ENCODE results near the gene KCNIP1.

KCNIP1 gene

GRCh38 chr5:170571281-170571731 lies 67.5 kb downstream of the KCNIP1 start:
- DNase-seq: no peak

DNA sequence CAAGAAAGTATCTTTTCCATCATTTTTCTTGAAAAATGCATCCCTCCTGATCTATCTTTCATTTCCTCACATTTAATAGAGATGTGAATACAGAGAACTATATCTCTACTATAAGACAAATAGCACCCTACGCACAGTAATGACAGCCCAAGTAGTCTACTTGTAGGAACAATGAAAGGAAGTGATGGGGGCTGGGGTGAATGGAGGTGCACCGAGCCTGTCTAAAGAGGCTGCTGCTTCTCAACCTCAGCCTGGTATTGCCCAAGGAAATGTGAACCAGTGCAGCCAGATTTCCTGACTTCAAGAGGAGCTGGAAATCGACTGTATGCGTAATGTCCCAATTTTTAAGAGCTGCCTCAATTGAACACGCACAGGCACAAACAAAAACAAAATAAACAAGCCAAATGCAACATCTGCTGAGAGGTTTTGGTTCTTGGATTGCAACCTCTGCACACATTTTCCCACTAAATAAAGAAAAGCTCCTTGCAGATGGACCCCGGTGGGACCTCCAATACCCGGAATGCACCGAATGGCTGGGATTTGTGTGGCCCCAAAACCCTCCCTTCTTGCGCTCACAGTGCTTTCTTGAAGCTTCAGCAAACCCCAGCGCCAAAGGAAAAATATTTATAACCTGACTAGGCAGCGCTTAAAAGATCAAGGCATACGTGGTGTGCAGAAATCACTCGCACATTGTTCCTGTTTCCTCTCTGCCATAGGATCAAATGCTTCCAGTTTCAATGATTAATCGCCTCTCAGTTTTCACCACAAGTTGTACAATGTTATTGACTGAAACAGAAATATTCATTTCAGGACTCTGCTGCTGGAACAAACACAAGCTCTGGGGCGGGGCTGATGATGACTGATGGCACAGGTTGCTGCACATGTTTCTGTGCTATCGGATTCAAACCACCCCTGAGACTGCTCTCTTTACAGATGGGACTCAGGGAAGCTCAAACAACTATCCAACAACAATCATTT lies 68.3 kb downstream of the KCNIP1 start:
- no peak for DNase-seq

DNA sequence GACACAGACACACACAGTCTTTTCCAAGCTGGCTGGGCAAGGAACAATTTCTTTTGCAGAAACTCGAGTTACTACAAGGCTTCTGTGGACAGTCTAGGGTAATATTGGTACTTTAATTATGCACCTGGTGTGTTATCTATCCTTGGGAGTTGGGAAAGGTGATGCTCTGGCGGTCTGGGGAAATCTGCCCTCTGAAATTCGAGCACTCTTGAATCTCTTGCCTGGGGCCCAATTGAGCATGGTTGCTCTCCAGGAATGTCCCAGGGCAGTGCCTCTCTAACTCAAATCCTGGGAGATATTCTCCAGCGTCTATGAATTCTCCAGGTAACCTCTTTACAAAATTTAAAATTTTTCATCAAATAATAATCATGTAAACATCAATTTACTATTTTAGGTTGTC lies 69.3 kb downstream of the KCNIP1 start:
- DNase-seq: no peak

- DNase-seq: no peak
Observed at GRCh38 chr5:170573660-170574059, 69.8 kb downstream of the KCNIP1 start.

DNA sequence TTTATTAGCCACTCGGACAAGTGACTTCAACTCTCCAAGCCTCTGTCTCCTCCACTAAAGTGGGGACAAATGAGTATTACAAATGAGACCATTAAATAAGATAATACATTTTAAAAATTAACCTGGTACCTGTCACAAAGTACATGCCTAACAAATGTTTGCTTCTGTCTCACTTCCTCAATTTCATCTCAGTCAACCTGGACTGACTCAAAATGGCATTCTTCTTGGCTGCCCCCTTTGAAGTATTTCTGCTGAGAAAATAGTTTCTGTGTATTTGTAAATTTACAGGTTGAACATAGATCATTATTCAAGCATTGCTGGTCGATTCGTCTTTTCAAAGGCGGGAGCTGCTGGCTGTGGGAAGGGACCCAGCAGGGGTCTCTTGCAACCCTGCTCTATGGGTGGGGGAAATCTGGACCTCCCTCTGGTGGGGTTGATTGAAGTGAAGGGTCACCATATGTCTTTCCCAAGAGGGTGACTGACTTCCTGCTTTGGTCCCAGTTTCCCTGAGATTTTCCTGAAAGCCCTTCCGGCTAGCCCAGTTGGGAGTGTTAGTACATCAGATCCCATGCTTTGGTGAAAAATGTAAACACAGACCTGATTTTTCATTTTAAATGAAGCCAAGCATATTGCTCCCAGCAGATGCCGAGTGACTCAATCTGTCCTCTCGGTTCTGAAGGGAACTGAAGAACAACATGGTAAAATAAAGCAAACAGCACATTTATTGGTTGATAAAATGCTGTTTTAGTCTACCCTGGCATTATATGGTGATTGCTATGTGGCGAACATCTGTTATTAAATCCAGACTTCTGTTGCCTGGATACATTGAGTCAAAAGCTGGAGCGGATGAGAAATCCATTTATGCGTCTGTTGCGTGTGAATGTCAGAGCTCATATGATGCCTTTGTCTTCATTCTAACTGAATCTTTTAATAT lies 73.0 kb downstream of the KCNIP1 start:
- no peak for DNase-seq

DNA sequence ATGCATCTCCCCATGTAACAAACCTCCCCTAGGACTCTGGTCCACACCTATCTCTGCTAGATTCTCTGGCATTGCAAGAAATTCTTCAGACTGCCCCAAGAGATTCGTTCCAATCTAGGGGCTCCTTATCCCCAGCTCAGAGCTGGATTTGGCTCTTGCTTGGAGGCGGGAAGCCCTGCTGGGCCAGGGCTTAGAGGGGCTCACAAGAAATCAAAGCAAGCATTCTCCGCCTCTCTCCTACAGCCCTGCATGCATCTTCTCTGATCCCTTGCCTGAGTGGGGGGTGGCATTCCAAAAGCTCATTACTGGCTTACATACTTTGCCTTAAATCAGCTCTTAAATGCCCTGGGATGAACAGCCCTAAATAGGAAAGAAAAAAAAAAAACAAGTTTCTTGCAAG lies 75.8 kb downstream of the KCNIP1 start:
- DNase-seq: no peak

DNA sequence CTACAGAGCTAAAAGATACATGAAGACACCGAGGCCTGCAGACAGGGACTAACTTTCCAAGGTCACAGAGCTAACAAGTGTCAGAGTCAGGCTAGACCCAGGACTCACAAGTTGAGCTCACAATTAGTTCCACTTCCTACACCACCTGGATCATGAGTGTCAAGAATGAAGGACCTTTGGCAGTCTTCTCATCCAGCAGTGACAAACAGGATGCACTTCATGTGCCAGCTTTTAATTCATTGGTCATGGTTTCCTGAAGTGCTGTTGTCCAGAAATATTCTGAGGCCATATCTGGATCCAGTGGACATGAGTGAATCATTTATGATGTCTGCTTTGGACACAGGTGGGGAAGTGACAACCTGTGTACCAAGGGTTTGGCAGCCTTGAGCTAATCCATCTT lies 77.4 kb downstream of the KCNIP1 start:
- DNase-seq: no peak

- no peak for DNase-seq
Observed at GRCh38 chr5:170582644-170583330, 79.0 kb downstream of the KCNIP1 start.

- no peak for DNase-seq
Observed at GRCh38 chr5:170584003-170584402, 80.2 kb downstream of the KCNIP1 start.

DNA sequence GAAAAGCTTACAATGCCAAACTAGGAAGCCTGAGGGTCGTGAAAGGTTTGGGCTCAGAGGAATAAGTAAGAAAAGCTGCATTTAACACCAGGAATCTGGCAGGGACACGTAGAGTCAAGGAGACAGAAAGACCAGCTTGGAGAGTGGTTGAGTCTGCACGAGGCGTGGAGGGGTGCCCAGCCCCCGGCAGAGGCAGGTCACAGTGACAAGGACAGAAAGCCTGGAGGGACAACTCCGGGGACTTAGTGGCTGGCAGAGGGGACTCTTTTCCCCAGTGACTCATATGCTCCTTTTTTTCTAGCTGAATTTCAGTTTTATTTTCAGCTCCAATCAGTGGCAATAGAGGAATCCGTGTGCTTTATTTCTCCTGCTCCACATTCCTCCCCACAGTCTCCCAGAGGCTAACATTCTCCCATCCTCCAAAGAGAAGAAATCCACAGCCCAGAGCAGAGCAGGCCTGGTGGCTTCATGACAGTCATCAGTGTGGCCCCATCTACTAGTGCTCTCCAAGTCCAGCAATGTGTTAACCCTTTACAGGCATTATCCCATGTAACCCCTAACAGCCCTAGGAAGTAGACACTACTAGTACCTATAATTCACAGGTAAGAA lies 80.7 kb downstream of the KCNIP1 start:
- no peak for DNase-seq

DNA sequence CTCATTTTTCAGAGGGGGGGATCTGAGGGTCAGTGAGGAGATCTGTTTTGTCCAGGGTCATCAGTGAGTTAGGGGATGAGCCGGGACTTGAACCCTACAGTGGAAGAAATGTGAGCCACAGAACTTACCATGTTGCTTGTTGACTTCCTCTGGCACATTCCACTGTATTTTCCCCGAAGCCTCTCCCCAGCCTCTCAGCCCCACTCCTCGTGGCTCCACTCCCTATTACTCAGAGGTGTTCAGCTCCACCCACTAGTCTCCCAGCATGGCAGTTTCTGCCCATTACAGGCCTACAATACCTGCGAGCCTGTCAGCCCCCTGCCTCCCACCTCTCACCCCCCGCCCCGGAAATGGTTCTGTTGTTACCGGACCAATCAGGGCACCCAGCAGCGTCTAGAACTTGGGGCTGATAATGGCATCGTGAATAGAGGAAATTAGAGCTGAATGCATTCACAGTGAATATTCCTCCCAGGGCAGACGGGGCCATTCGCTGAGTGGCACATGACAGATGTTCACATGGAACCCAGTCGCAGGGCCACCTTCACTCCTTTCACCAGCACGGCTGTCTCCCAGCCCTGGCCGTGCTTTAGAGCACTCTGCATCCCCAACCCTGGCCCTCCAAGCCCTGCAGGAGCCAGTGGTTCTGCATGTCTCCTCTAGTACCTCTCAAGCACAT lies 81.6 kb downstream of the KCNIP1 start:
- no peak for DNase-seq

DNA sequence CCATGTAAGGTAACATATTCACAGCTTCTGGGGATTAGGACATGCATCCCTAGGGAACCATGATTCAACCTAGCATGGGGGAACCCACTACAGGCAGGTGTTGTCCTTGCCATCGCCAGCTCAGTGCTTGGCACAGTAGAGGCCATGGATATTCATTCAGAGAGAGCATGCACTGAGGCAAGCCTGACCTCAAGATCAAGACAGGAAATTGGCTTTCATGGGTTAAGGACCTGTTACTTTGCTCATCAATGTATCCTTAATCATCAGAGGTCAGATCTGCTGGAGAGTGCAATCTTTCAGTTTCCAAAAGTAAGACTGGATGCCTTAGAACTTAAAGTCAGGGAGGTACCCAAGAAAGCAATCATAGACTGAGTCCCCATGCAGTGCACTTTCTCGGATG lies 84.0 kb downstream of the KCNIP1 start:
- no peak for DNase-seq

DNA sequence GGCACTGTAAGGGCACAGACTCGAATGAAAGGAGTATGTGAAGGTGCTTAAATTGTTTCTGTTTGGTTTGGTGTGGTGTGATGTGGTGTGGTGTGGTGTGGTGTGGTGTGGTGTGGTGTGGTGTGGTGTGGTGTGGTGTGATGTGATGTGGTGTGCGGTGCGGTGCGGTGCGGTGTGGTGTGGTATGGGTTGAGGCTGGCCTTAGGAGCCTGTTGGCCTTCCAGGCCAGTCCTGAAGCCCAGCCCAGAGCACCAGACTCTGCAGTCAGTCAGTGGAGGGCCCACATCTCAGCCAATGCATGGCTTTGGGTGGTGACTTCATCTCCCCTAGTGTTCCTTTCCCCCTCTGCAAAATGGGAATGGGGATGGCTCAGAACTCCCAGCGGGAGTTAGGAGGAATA lies 85.8 kb downstream of the KCNIP1 start:
- DNase-seq: no peak

- no peak for DNase-seq
Observed at GRCh38 chr5:170590566-170590965, 86.7 kb downstream of the KCNIP1 start.

DNA sequence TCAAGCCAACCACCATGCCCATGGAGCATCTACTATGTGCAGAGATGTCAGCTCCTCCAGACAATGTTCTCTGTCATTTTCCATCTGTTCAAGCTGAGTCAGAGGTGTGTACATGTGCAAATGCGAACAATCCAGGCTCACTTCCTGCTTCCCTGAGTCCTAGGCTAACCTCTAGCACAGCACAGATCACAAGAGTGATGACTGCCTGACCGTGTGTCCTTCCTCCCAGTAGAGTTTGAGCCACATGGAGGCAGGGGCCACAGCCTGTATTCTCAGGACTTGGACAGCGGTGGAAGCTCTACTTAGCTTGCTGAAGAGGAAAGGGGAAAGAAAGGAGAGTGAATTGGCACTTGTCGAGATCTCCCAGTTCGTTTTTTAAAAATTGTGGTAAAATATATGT lies 87.2 kb downstream of the KCNIP1 start:
- no peak for DNase-seq

DNA sequence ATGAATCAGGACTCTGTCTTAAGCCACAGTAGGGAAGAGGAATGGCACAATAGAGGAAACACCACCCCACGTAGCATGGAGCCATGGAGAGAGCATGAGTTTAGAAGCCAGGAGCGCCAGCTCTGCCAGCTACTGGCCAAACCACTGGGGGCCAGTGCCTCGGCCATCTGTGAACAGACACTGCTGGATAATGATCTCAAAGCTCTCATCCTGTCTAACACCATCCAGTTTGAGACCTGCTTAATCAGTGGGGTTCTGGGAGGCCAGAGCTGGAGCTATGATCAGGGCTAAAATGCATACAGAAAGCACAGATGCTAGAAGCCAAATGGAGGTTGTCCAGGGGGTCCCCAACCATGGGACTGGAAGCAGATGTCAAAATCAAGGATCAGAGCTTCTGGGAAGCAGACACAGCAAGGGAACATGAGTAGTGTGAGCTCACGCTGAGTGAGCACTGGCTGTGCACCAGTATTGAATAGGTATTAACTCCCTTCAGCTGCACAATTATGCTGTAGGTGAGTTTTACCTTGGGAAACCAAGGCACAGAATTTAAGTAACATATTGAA lies 92.7 kb downstream of the KCNIP1 start:
- no peak for DNase-seq

GRCh38 chr5:170597109-170597751 lies 93.4 kb downstream of the KCNIP1 start:
- DNase-seq: no peak

DNA sequence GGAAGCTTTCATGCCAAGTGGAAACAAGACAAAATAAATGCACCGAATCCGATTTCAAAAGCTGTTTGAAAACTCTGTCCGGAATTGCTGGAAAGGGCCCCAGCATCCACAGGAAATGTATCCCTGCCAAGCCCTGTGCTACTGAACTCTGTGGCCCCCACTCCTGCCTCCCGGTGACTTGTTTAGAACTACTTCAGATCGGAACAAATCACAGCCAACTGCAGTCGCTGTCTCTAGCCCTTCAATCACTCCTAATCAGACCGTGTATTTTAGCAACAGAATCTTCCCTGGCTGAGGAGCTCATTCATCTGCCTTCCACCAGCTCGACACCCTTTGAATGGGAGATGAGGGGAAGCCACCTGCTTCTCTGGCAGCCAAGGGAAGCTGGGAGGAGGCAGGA lies 94.1 kb downstream of the KCNIP1 start:
- no peak for DNase-seq

GRCh38 chr5:170599756-170600155 lies 95.9 kb downstream of the KCNIP1 start:
- DNase-seq: no peak

DNA sequence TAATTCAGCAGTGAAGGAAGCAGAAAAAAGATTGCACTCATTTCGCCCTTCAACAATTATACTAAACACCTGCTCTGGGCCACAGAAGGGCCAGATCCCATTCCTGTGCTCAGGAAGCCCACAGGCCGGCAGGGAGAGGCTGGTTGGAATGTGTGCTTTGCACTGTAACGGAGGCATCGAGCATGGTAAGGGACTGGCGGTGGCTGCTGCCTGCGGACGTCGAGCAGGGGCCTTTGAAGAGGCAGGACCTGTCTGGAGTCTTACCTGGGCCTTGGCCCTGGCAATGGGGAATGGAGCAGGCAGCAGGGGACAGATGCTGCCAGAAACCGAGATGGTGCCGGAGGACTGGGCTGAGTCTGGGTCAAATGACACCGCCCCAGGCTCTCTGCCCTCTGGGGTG lies 97.8 kb downstream of the KCNIP1 start:
- no peak for DNase-seq

DNA sequence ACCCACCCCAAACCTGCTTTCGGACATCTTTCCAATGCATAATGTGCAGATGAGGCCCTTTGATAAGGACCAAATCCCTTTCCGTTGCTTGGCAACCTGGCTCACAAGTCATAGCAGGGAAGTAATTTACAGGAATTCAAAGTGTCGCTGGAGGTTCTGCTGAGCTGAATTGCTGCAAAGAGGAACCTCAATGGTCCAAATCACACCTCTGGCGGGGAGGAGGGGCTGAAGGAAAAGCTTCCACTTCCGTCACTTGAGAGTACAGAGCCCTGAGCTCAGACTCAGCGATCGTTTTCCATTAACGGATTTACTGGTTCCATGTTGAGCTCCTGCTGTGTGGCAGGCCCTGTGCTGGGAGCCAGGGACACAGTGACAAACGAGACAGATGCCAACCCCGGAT lies 99.3 kb downstream of the KCNIP1 start:
- no peak for DNase-seq

Data from NCI-H1436 treated with DMSO at 0.1 percent for 48 hours (cell line).